AG10803 (cell line): ENCODE measurements around the gene NRG3.

Source experiments
- DNase-seq: peaks from one replicate; pipeline ENCODE4 v3.0.0; 2010; ENCODE audit warnings: low read depth
- H3K4me3 ChIP-seq: 2 replicates; pipeline ENCODE4 v1.5.1; 2011; ENCODE audit warnings: mild to moderate bottlenecking, low read length, control low read depth
- CTCF ChIP-seq: conservative IDR thresholded peaks from 2 replicates; pipeline ENCODE4 v1.5.1; 2011; ENCODE audit warnings: mild to moderate bottlenecking, low read length, control low read depth, inconsistent platforms

Gene NRG3

GRCh38 chr10:82544377-82544776 lies 669.4 kb downstream of the NRG3 start:
- no peak overlapping the region for H3K4me3 ChIP-seq
- no peak for DNase-seq
- no peak for TF ChIP-seq CTCF

- DNase-seq: no peak
- no peak overlapping the region for H3K4me3 ChIP-seq
- no peak for TF ChIP-seq CTCF
Observed at GRCh38 chr10:82551506-82551905, 676.5 kb downstream of the NRG3 start.

GRCh38 chr10:82552267-82552666 lies 677.3 kb downstream of the NRG3 start:
- TF ChIP-seq CTCF: no peak
- no peak overlapping the region for H3K4me3 ChIP-seq
- no peak for DNase-seq

- no peak for DNase-seq
- no peak for TF ChIP-seq CTCF
- H3K4me3 ChIP-seq: no peak overlapping the region
Observed at GRCh38 chr10:82554381-82554780, 679.4 kb downstream of the NRG3 start.

GRCh38 chr10:82558014-82558607 lies 683.1 kb downstream of the NRG3 start:
- TF ChIP-seq CTCF: no peak
- no peak for DNase-seq
- H3K4me3 ChIP-seq: no peak overlapping the region

- DNase-seq: no peak
- no peak for TF ChIP-seq CTCF
- H3K4me3 ChIP-seq: no peak overlapping the region
Observed at GRCh38 chr10:82564353-82565196, 689.6 kb downstream of the NRG3 start.

GRCh38 chr10:82565197-82565575 lies 690.2 kb downstream of the NRG3 start:
- no peak overlapping the region for H3K4me3 ChIP-seq
- no peak for TF ChIP-seq CTCF
- DNase-seq: no peak
